Naive B cell (primary cell): Measurements from ENCODE around the gene SPATA16. TPM values are rescaled to one million over a fixed set of nuclear protein-coding genes. Genes with fewer than 3 reads are reported as not detected.
"Not testable (repeated sequence)": the region's sequence is repeated elsewhere in the genome, so short reads cannot be mapped to it uniquely, and the experiment has no call there.

Experiments used
- ATAC-seq, 2 donors: fragments of 150-1000 bp; cut with Tn5 transposase; 2 replicates each; pipeline ENCODE4 v1.10.0; 2021; ENCODE audit warnings: low read depth in 2 of 2, mild to moderate bottlenecking in 2 of 2, moderate library complexity in 2 of 2
- DNase-seq: peaks from one replicate; pipeline ENCODE4 v3.0.0; 2022
- H3K27ac Mint-ChIP-seq, 6 donors: one replicate each; pipeline ENCODE4 v1.8.0; 2020 to 2022; ENCODE audit warnings: mild to moderate bottlenecking in 6 of 6, mixed read lengths in 6 of 6, moderate library complexity in 5 of 6, inconsistent platforms in 2 of 6
- H3K27me3 Mint-ChIP-seq, 3 donors: one replicate each; pipeline ENCODE4 v1.8.0; 2021 to 2022; ENCODE audit warnings: mixed read lengths in 3 of 3, mild to moderate bottlenecking in 1 of 3
- H3K36me3 Mint-ChIP-seq, 2 donors: one replicate each; pipeline ENCODE4 v1.8.0; 2020 to 2022; ENCODE audit warnings: mixed read lengths in 2 of 2, inconsistent platforms in 1 of 2, mild to moderate bottlenecking in 1 of 2
- H3K4me1 Mint-ChIP-seq, 3 donors: one replicate each; pipeline ENCODE4 v1.8.0; 2020 to 2022; ENCODE audit warnings: mixed read lengths in 3 of 3, inconsistent platforms in 1 of 3, mild to moderate bottlenecking in 1 of 3, moderate library complexity in 1 of 3
- H3K4me3 Mint-ChIP-seq, 8 donors: one replicate each; pipeline ENCODE4 v1.8.0; 2020 to 2022; ENCODE audit warnings: mild to moderate bottlenecking in 8 of 8, mixed read lengths in 8 of 8, moderate library complexity in 8 of 8, inconsistent platforms in 2 of 8
- H3K9me3 Mint-ChIP-seq, 7 donors: one replicate each; pipeline ENCODE4 v1.8.0; 2020 to 2022; ENCODE audit warnings: mixed read lengths in 7 of 7, mild to moderate bottlenecking in 5 of 7, inconsistent platforms in 2 of 7, moderate library complexity in 1 of 7
- polyA plus RNA-seq, 6 donors: library from polyadenylated mRNA; unstranded; fragments of 300-500 nt; fragmentation: Illumina TruSeq; gene quantifications; one replicate each; pipeline ENCODE4 v1.2.3, GENCODE V29; 2021; ENCODE audit warnings: low read depth in 6 of 6

The SPATA16 gene
- polyA plus RNA-seq: not detected

DNA sequence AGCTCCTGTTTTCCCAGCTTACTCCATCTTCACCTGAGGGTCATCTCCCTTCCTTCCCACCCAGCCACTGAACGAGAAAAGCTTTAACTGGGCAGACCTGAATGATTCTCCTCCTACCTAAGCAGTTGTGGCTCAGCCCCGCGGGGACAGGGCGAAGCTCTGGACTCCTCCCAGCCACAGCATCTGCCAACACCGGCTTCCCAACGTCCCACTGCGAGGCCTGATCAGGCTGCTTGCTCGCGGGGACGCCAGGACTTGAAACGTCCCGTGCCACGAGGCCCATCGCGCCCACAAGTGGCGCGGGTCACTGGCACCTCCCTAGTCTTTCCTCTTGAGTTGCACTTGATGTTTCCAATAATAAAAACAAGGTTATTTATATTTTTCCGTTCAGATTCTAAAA is at the start of gene SPATA16:
SPATA16 (minus strand) TSS at position 250 of the 400 bp plus-strand sequence. CDS start 23,504 bp downstream, outside the sequence.
- Mint-ChIP-seq H3K4me3 (no peak within 1 kb of the TSS), H3K9me3 (peaks cover 0 to 2% (median 0%) of the 10 kb centered on the region in 7 donors), H3K27me3 (no peaks in the 10 kb centered on the region), H3K27ac (no peak within 1 kb of the TSS), H3K36me3 (no peaks in the 10 kb centered on the region), H3K4me1 (no peaks in the 10 kb centered on the region)
- DNase-seq (no peak), ATAC-seq (no peak)

GRCh38 chr3:173183022-173183421 is 42.0 kb upstream of the SPATA16 start:
- ATAC-seq, H3K27me3 Mint-ChIP-seq, DNase-seq, H3K4me3 Mint-ChIP-seq, H3K4me1 Mint-ChIP-seq, H3K27ac Mint-ChIP-seq, H3K36me3 Mint-ChIP-seq: not testable (repeated sequence)
- H3K9me3 Mint-ChIP-seq: peaks cover 3 to 23% (median 8%) of the 10 kb centered on the region in 7 donors

DNA sequence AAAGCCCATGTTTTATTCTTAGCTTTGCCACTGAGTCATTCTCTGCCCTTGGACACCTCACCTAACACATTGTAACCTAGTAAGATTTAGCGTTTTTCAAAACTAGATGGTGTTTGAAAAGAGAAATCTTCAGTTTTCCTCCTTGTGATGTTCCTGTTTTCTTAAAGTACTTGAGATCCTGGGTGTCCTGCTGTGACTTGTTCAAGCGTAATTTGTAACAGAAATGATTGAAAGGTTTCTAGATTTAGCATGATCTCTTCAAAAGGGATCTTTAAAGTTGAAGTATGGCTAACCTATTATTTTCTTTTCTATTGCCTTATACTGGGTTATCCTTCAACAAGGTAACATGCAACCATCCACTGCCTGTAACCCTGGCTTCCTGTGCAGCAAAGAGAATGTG is 32.6 kb upstream of the SPATA16 start:
- Mint-ChIP-seq H3K36me3 (no peaks in the 10 kb centered on the region), H3K9me3 (peaks cover 0 to 10% (median 0%) of the 10 kb centered on the region in 7 donors), H3K27me3 (no peaks in the 10 kb centered on the region), H3K4me1 (no peaks in the 10 kb centered on the region), H3K27ac (no peak overlapping the region), H3K4me3 (no peak overlapping the region)
- no peak for ATAC-seq
- no peak for DNase-seq

DNA sequence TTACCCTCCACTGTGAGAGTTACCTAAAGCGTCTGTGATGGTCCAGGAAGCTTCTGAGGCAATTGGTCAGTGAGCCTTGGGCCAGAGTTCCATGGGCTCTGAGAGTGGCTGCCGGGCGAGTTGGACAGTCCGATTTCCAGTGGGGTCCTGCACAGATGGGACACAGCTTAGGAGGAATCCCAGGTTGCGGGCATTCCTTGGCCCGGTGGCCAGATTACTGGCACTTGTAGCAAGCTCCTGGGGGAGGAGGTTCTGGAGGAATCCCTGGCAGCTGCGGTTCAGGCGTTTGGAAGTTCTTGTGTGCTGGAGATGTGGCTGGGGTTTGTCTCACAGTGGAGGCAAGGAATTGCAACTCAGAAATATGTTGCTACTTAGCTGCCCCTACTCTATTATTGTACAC is 18.1 kb upstream of the SPATA16 start:
- not testable (repeated sequence) for DNase-seq, ATAC-seq, H3K4me1 Mint-ChIP-seq, H3K27me3 Mint-ChIP-seq, H3K4me3 Mint-ChIP-seq, H3K36me3 Mint-ChIP-seq, H3K27ac Mint-ChIP-seq
- peaks cover 0 to 13% (median 1%) of the 10 kb centered on the region in 7 donors for H3K9me3 Mint-ChIP-seq

DNA sequence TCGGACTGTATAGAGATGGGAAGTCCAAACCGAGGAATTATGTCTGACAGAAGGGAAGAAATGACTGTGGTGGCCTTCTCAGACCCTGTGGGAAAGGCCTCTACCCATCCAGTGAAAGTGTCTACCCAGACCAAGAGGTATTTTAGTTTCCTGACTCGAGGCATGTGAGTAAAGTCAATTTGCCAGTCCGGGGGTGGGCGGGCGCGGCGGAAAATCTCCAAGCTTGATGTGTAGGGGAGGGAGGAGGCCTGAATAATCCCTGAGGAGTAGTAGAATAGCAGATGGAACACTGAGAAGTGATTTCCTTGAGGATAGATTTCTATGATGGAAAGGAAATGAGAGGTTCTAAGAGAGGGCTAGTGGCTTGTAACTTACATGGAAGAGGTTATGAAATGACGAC is 15.5 kb upstream of the SPATA16 start:
- not testable (repeated sequence) for H3K4me3 Mint-ChIP-seq, ATAC-seq

GRCh38 chr3:173153631-173154030 is 12.6 kb upstream of the SPATA16 start:
- Mint-ChIP-seq H3K27me3 (no peaks in the 10 kb centered on the region), H3K4me3 (no peak overlapping the region), H3K9me3 (peaks cover 0 to 6% (median 2%) of the 10 kb centered on the region in 7 donors), H3K27ac (no peak overlapping the region), H3K36me3 (no peaks in the 10 kb centered on the region), H3K4me1 (no peaks in the 10 kb centered on the region)
- ATAC-seq: no peak
- DNase-seq: no peak

More for the DNA sequence above, 15.5 kb upstream of the SPATA16 start:
- not testable (repeated sequence) for H3K27ac Mint-ChIP-seq, DNase-seq, H3K4me1 Mint-ChIP-seq, H3K27me3 Mint-ChIP-seq, H3K36me3 Mint-ChIP-seq
- H3K9me3 Mint-ChIP-seq: peaks cover 0 to 13% (median 2%) of the 10 kb centered on the region in 7 donors

GRCh38 chr3:173139420-173139819 is 1.6 kb downstream of the SPATA16 start:
- ATAC-seq: no peak
- Mint-ChIP-seq H3K4me3 (no peak overlapping the region), H3K27me3 (no peaks in the 10 kb centered on the region), H3K36me3 (no peaks in the 10 kb centered on the region), H3K9me3 (peaks cover 0 to 3% (median 0%) of the 10 kb centered on the region in 7 donors), H3K4me1 (no peaks in the 10 kb centered on the region), H3K27ac (no peak overlapping the region)
- no peak for DNase-seq

- ATAC-seq (no peak), DNase-seq (no peak)
- no peaks in the 10 kb centered on the region for H3K36me3 Mint-ChIP-seq
- H3K27ac Mint-ChIP-seq: no peak overlapping the region
- H3K4me1 Mint-ChIP-seq: no peaks in the 10 kb centered on the region
- no peak overlapping the region for H3K4me3 Mint-ChIP-seq
- no peaks in the 10 kb centered on the region for H3K27me3 Mint-ChIP-seq
- peaks cover 0 to 4% (median 0%) of the 10 kb centered on the region in 7 donors for H3K9me3 Mint-ChIP-seq
Observed at GRCh38 chr3:173138026-173138425, 3.0 kb downstream of the SPATA16 start.

GRCh38 chr3:173135059-173135458 is 6.0 kb downstream of the SPATA16 start:
- Mint-ChIP-seq H3K4me3 (no peak overlapping the region), H3K27ac (no peak overlapping the region), H3K9me3 (peaks cover 0 to 4% (median 0%) of the 10 kb centered on the region in 7 donors), H3K4me1 (no peaks in the 10 kb centered on the region), H3K36me3 (no peaks in the 10 kb centered on the region), H3K27me3 (no peaks in the 10 kb centered on the region)
- DNase-seq: no peak
- no peak for ATAC-seq

DNA sequence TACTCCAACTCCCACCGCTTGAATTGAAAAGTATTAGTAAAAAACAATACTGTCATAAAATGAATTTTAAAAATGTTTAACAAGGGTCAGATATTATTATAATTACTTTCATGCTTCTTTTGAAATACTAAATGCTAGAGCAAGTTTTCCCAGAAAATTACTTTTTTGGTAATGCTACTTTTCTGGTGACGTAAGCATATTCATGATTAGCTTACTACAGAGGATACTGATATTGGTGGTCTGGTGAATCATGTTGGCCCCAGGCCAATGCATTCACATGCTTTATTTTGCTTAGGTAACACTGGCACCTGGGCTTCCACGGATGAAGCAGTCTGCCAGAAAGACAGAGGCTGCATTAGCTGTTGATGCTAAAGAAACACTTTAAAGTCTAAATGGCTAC is 12.4 kb downstream of the SPATA16 start:
- no peaks in the 10 kb centered on the region for H3K4me1 Mint-ChIP-seq
- peaks cover 0 to 11% (median 0%) of the 10 kb centered on the region in 7 donors for H3K9me3 Mint-ChIP-seq
- ATAC-seq (no peak), DNase-seq (no peak)
- H3K27me3 Mint-ChIP-seq: no peaks in the 10 kb centered on the region
- H3K4me3 Mint-ChIP-seq: no peak overlapping the region
- no peak overlapping the region for H3K27ac Mint-ChIP-seq
- H3K36me3 Mint-ChIP-seq: no peaks in the 10 kb centered on the region

GRCh38 chr3:173111321-173111720 is 29.7 kb downstream of the SPATA16 start:
- no peak overlapping the region for H3K4me3 Mint-ChIP-seq
- H3K27ac Mint-ChIP-seq: no peak overlapping the region
- no peaks in the 10 kb centered on the region for H3K27me3 Mint-ChIP-seq
- no peak for ATAC-seq
- peaks cover 0 to 12% (median 4%) of the 10 kb centered on the region in 7 donors for H3K9me3 Mint-ChIP-seq
- no peak for DNase-seq
- H3K4me1 Mint-ChIP-seq: no peaks in the 10 kb centered on the region
- H3K36me3 Mint-ChIP-seq: no peaks in the 10 kb centered on the region

DNA sequence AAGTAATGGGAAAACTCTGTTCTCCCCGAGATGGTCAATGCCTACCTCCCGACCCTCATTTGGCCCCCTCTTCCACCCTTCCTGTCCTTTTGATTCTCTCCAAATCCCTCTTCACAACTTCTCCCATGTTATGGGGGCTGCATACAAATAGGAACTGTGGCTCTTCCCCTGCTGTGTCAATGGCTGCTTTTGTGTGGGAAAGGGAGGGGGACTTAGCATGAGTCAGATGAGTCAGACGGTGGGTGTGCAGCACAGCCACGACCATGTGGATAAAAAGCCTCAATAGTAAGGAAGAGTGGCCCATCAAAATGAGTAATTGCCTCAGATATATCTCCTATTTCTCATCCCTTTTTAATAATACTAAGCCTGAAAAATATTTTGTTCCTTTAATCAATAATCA is 31.9 kb downstream of the SPATA16 start:
- ATAC-seq (no peak), DNase-seq (no peak)
- Mint-ChIP-seq H3K27ac (no peak overlapping the region), H3K27me3 (no peaks in the 10 kb centered on the region), H3K4me3 (no peak overlapping the region), H3K4me1 (no peaks in the 10 kb centered on the region), H3K9me3 (peaks cover 0 to 19% (median 7%) of the 10 kb centered on the region in 7 donors), H3K36me3 (no peaks in the 10 kb centered on the region)

DNA sequence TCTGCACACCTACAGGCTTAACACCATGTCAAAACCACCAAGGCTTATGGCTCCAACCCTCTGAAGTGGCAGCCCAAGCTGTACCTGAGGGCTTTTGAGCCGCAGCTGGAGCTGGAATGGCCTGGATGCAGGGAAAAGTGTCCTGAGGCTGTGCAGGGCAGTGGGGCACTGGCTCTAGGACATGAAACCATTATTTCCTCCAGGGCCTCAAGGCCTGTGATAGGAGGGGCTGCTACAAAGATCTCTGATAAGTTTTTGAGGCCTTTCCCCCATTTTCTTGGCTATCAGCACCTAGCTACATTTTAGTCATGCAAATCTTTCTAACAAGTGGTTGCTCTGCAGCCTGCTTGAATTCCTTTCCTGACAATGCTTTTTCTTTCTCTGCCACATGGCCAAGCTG is 37.6 kb downstream of the SPATA16 start:
- no peak for ATAC-seq
- no peak overlapping the region for H3K27ac Mint-ChIP-seq
- H3K9me3 Mint-ChIP-seq: peaks cover 0 to 25% (median 9%) of the 10 kb centered on the region in 7 donors
- H3K4me1 Mint-ChIP-seq: no peaks in the 10 kb centered on the region
- DNase-seq: no peak
- H3K36me3 Mint-ChIP-seq: no peaks in the 10 kb centered on the region
- H3K4me3 Mint-ChIP-seq: no peak overlapping the region
- H3K27me3 Mint-ChIP-seq: no peaks in the 10 kb centered on the region

DNA sequence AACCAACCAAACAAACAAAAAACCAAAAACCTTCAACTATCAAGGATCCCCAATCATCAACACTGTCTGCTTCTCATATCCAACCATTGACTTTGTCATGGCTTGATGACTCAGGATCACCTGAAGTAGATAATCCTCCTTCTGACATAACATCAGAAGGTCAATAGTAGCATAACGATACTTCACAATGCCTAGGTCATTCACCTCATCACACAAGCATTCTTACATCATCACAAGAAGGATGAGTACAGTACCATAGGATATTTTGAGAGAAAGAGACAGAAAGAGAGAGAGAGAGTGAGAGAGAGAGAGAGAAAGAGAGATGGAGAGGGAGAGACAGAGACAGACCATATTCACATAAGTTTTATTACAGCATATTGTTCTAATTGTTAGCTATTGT is 42.1 kb downstream of the SPATA16 start:
- no peak for ATAC-seq
- Mint-ChIP-seq H3K27me3 (no peaks in the 10 kb centered on the region), H3K36me3 (no peaks in the 10 kb centered on the region)

More for the DNA sequence above, 42.1 kb downstream of the SPATA16 start:
- Mint-ChIP-seq H3K4me3 (no peak overlapping the region), H3K27ac (no peak overlapping the region), H3K4me1 (no peaks in the 10 kb centered on the region), H3K9me3 (peaks cover 0 to 10% (median 5%) of the 10 kb centered on the region in 7 donors)
- no peak for DNase-seq
